Measurements from ENCODE around the gene WDR91. TPM values are rescaled to one million over a fixed set of nuclear protein-coding genes. Genes with fewer than 3 reads are reported as not detected.

WDR91 gene
- 17.1 and 18.2 TPM in 2 replicates for total RNA-seq

DNA sequence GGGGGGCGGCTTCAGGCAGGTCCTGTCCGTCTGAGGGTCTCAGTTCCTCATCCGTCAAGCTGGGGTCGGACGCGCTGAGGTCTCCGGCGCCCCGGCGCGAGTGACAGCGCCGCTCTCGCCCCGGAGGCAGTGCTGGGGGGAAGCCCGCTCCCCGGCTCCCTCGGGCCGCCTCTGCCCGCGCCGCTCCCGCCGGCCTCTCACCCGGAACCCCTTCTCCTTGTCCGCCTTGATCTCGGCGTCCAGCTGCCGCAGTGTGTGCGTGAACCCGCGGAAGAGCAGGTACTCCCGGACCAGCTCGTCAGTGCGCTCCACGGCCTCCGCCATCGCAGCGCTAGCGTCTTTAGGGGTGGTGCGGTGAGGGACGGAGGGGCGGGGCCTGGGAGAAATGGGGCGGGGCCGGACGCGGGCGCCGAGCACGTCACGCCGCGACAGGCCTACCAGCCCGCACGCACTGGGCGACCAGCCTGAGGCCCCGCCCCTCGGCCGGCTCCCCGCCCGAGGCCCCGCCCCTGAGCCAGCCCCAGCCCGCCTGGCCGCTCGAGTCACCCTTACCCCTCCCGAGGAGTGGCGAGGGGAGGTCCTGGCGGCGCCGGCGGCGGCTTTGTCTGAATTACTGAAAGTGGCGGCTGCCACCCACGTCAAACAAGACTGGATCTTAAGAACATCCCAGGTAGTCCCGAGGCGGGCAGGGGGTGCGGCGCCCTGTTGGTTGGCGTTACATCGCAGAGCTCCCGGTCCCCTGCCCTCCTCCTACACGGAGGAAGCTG lies at the start of gene WDR91:
Gene WDR91, minus strand, starts transcription at position 348 of the 767 bp plus-strand sequence. Its CDS starts 24 bp downstream, at position 324.
- intact Hi-C loops (cut with micrococcal nuclease): loop anchor here (1.0 to 5.0 kb wide), 8 partner anchors 41 to 766 kb away; partner anchors contain the start of genes AGBL3, AKR1B1, BPGM and CNOT4

DNA sequence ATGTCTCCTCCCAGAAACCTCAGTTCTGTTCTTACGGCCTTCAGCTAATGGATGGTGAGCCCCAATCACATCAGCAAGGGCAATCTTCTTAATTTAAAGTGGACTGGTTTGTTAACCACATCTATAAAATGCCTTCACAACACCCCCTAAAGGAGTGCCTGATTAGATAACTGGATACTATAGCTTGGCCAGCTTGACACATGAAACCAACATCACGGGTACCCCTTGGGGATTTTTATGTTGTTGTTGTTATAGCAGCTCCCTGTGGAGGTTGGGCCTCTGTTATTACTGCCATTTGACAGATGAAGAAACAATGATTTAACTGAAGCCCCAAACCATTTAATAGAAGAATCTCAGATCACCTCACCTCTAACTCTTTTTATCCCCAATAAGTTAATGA lies 49.1 kb upstream of the WDR91 start:
- intact Hi-C loops (cut with micrococcal nuclease): no loop called here

DNA sequence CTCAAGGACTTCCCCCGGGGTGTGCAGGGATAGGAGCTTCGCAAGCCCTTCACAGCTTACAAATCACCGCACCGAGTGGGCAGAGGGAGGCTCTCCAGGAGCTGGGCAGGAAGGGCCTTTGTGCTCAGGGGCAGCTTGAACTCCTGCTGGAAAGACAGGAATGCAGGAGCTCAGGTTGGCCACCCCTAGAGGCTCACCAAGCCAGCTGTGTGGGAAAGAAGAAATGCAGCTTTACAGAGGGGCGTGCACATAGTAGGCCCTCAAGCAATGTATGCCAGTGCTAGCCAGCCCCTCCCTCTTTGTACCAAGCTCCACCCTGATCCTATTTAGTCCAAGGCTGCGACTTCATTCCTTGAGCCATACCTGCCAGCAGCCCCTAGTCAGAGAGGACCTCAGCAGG lies 48.4 kb upstream of the WDR91 start:
- intact Hi-C loops (cut with micrococcal nuclease): no loop called here

DNA sequence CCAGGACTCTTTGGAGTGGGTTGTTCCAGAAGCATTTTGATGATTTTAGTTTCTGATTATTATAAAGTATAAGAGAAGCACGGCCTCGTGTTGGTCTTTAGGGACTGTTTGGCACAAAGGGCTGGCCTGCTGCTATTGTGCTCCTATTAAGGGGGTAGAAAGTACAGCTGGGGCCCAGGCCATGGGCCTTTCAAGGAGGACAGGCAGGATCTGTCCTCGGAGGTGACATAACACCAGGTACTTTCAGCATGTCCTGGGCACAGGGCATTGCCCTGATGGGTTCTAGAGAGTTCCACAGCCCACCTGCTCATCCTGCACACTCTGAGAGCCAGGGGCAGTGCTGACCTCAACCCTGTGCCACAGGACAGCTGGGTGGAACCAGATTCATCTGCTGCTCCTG lies 47.3 kb upstream of the WDR91 start:
- intact Hi-C loops (cut with micrococcal nuclease): no loop called here

DNA sequence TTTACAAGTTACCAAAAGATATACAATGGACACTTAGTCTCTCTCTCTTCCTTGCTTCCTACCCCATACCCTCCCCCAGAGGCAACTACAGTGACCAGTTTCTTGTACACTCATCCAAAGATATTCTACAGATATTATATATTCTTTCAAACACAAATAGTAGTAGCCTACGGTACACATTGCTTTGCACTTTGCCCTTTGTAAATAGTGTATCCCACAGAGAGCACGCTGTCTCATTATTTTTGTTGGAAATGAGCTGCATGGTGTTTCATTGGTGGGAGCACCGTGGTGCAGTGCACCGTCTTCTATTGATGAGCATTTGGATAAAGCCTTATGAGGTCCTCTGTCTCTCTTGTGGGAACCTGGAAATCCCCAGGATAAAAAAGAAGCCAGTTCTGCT lies 46.5 kb upstream of the WDR91 start:
- intact Hi-C loops (cut with micrococcal nuclease): no loop called here

DNA sequence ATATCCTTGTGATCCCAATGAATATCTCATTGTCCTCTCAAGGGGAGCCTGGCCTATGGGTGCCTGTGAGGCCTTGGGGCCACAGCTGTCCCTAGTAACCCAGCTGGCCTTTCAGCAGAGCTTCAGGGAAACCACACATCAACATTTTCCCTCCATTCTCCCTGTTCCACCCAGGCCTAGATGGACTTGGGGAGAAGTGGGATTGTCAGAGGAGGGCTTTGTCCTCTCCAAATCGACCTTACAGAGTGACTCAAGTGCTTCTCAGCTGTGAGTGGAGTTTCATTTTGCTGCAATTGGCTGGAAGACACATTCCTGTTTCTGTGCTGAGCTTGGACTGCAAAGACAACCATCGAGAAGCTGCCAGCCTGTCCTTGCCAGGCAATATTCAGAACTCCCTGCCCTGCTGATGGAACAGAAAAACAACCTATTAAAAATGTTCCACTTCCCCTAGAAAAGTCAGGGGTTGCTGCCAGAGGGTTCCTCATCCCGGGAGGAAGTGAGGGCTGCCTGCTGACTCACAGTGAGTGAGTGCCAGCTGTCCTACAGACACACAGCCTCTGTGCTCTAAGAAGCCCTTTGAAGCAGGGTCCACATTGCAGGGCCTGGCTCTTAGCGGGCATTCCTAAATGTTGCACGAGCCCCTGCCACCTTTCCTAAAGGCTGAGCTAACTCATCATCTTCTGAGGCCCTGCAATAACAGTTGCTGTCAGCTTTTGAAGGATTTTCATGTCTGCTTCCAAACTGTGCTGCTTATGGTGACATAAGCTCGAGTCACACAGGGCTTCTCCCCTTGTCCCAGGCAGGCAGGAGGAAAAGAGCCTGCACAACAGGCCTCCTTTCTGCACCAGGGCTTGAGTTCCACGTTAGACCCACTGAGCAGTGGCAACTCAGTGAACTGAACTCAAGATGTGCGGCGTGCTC lies 42.8 kb upstream of the WDR91 start:
- intact Hi-C loops (cut with micrococcal nuclease): no loop called here

DNA sequence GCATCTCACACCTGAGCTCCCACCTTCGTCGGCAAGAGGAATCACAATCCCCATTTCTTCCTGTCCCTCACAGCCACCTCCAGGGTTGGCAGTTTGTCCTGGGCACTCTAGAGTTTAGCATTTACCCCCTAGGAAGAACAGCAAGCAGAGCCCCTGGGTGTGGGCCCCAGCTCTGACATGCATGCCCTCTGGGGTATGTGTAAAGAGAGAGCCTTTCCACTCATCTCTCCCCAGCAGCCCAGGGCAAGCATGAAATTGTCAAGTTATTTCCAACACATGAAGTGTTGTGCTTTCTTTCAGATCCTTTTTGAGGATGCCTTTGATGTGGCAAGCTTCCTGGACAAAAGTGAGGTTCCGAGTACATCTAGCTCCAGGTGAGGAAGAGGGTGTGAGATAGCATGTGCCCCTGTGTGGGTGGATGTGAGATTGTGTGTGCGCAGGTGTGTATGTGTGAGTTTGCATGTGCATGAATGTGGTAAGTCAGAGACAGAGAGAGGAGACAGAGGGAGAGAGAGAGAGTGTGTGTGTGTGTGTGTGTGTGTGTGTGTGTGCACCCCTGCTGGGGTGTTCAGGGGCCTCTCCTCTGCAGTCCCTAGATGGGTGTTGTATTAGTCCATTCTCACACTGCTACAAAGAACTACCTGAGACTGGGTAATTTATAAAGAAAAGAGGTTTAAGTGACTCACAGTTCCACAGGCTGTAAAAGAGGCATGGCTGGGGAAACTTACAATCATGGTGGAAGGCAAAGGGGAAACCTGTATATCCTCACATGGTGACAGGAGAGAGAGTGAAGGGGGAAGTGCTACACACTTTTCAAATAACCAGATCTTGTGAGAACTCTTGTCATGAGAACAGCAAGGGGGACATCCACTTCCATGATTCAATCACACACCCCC lies 40.4 kb upstream of the WDR91 start:
- intact Hi-C loops (cut with micrococcal nuclease): no loop called here

DNA sequence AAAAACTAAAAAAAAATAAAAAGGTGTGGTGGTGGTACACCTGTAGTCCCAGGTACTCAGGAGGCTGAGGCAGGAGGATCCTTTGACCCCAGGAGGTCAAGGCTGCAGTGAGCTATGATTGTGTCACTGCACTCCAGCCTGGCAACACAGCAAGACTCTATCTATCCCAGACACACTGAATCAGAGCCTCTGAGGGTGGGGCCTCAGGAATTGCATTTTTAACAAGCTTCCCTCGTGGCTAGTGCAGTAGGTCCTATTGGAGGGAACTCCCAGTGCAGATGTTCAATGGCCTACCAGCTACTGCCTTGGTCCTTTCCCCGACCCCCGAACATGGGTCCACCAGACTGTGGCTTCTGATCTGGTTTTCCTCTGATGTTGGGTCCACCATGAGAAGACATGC lies 37.2 kb upstream of the WDR91 start:
- intact Hi-C loops (cut with micrococcal nuclease): no loop called here

DNA sequence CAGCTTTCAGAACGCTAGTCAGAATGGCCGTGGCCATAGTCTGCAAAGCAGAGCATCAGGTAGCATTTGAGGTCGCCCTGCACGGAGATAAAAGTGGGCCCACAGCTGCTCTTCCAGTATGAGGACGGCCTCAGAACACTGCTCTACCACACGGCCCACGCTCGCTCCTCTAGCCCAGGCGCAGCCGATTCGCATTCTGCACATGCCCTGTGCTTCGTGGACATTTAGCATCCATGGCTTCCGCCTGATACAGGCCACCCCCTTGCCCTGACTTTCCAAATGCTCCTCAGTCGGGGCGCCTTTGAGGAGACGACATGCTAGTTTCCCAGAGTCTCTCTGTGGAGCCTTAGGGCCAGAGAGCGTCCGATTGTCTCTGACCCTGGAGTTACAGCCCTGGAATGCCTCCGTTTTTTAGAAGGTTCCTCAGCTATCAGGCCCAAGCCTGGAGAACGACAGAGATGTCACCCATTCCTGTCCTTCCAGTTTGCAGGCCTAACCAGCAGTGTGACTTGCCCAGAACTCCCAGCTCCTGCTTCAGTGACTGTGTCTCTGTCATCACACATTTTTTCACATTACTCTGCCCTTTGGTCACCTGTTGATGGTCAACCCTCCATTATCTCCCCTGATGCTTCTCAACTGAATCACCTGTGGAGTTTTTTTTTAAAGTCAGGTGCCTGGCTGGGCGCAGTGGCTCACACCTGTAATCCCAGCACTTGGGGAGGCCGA lies 36.6 kb upstream of the WDR91 start:
- intact Hi-C loops (cut with micrococcal nuclease): no loop called here

DNA sequence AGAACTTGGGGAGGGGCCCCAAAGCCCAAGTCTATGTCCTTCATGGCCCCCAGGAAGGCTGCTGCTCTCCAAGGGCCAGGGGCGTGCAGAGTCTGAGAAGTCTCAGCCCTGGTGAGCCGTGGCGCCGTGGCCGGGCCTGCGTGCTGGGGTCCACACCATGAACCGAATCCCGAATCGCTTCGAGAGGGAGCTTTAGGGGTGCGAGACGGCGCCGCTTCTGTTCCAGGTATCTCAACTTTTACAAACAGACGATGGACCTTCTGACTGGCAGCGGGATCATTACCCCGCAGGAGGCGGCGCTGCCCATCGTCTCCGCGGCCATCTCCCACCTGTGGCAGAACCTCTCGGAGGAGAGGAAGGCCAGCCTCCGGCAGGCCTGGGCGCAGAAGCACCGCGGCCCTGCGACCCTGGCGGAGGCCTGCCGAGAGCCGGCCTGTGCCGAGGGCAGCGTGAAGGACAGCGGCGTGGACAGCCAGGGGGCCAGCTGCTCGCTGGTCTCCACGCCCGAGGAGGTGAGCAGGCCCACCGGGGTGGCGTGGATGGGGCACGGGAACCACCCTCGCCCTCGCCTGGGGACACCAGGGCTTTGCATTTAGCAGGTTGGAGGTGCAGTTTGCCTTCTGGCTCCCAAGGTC lies 35.0 kb upstream of the WDR91 start:
- intact Hi-C loops (cut with micrococcal nuclease): no loop called here

DNA sequence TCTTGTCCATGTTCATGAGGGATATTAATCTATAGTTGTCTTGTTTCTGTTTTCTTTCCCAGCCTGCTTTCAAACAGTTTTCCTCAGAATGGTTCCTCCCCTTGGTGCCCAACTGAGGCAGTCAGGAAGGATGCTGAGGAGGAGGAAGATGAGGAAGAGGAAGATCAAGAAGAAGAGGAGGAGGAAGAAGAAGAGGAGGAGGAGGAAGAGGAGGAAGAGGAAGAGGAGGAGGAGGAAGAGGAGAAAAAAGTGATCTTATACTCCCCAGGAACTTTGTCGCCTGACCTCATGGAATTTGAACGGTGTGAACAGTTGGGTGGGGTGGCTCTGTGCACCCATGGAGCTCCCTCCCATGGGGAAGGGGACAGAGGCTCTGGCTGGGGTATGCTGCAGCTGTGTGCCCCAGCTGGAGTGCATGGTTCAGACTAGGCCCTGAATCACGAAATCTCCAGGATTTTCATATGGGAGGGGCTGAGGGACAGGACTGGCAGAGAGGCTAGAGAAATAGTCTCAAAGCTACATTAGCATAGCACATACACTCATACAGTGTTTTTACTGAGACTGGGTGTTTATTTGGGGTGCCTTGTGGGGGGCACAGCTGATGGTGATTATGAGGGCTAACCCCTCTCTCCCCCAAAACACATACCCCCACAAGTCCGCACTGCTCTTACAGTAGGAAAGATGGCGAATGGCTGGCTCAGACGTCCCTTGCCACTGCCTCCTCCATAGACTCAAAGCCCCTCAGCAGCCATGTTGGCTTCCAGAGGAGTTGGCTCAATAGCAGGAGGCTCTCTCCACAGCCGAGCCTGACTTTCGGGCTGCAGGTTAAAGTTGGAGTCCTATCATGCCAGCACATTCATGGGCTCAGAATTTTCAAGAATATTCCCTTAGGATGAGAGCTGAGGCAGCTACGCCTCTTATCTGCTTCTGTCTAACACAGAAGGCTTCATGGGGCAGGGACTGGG lies 34.2 kb upstream of the WDR91 start:
- intact Hi-C loops (cut with micrococcal nuclease): no loop called here

DNA sequence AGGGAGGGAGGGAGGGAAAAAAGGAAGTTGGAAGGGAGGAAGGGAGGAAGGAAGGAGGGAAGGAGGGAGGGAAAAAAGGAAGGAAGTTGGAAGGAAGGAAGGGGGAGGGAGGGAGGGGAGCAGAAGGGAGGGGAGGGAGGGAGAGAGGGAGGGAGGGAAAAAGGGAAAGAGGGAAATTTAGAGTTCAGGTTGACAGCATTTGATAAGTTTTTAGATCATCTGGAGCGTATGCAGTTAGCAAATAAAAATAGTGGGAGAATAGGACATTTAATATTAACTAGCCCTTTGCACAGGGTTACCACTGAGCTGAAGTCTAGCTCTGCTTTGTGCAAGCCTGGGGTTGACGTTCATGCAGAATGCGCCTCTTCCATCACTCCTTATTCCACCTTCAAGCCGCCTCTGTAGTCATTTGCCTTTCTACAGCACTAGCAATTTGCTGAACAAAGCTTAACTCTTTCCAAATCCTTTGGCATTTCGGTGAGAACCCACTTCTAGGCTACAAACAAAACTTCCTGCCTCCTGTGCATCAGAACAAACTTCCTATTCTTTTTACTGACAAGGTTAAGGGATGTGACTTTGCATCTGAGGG lies 30.9 kb upstream of the WDR91 start:
- intact Hi-C loops (cut with micrococcal nuclease): no loop called here

DNA sequence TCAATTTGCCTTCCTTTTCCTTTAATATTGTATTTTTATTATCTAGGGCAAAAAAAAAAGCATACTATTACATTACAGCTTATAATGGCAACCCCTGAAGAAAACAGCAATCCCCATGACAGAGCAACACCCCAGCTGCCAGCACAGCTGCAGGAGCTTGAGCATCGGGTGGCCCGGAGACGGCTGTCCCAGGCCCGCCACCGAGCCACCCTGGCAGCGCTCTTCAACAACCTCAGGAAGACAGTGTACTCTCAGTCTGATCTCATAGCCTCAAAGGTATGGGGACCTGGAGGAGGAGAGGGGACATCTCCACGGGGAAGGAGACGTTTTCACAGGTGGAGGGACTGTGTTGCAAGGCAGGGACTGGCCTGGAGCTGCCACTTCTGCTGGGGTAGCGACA lies 29.1 kb upstream of the WDR91 start:
- intact Hi-C loops (cut with micrococcal nuclease): no loop called here

DNA sequence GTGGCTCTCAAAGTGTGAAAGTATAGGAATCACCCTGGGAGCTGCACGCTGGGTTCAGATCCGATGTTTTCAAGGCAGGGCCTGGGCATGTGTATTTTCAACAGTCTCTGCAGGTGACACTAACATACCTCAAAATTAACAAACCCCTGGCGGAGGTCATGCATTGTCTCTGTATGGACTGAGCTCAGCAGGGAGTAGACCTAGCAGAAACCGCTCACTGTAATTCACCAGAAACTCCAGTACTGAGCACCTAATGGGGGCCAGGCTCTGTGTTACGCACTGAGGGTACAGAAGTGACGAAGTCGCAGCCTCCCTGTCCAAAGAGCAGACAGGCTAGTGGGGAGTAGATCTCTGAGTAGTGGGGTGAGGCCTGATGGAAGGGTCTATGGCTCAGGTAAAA lies 27.9 kb upstream of the WDR91 start:
- intact Hi-C loops (cut with micrococcal nuclease): no loop called here

DNA sequence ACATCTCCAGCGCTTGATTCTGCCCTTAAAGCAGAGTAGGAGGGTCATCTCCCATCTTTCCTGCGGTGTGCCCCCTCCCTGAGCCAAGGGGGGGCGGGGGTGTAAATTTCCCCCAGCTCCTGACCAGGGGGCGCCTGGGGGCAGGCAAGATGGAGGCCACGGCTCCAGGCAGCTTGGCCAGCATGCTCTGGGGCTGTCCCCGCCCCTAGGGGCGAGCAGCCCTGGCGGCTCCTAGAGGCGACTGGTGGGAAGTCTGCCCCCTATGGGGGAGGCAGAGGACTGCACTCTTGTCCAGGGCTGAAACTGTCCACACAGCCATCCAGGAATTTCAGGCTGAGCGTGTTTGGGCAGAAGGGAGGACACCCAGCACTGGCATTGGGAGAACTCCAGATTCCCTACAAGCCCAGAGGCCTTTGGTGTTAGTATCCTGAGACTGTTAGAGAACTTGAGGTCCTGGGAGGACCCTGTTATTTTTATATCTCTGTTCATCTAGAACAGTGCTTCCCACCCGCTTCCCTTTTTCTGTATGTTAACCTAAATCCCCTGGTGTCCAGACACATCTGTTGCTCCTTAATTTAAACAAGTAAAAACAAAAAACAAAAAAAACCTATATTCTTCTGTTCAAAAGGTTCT lies 26.9 kb upstream of the WDR91 start:
- intact Hi-C loops (cut with micrococcal nuclease): no loop called here

DNA sequence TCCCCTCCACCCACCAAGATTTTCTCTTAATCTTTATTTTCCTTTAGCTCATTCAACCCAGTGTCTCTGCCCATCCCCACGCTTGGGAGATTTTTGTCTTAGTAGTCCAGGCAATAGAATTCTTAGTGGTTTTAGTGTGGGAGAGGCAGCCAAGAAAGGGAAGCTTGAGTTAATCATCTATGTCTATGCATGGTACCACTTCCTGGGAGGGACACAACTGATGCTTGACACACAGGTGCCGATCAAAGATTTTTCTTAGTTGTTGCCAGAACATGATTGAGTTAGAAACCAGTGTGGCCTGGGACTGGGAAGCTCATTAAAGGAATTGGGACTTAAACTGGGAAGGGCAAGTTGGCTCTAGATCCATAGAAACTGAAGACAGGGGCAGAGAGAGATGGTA lies 25.4 kb upstream of the WDR91 start:
- intact Hi-C loops (cut with micrococcal nuclease): no loop called here

DNA sequence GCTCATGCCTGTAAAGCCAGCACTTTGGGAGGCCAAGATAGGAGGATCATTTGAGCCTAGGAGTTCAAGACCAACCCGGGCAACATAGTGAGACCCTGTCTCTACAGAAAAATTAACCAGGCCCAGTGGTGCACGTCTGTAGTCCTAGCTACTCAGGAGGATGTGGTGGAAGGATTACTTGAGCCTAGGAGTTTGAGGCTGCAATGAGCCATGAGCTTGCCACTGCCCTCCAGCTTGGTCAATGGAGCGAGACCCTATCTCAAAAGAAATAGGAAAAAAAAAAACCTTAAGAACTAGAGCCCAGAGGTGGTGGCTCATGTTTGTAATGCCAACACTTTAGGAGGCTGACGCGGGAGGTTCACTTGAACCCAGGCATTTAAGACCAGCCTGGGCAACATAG lies 24.5 kb upstream of the WDR91 start:
- intact Hi-C loops (cut with micrococcal nuclease): no loop called here

DNA sequence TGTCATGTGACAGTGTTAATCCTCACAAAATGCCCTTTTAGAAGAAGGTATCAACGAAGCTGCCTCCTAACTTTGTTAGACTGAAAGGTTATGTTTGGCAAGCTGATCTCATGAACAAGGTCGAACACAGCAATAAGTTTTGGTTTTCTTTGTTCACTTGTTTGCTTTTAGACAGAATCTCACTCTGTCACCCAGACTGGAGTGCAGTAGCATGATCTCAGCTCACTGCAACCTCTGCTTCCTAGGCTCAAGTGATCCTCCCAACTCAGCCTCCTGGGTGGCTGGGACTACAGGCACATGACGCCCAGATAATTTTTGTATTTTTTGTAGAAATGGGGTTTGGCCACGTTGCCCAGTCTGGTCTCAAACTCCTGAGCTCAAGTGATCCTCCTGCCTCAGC lies 23.4 kb upstream of the WDR91 start:
- intact Hi-C loops (cut with micrococcal nuclease): no loop called here

Measured in T-helper 2 cell treated with Interferon-gamma antibody and Interleukin-4, amounts not matched to agents 100 ng/mL and 5 ng/mL, for 36 hours (primary cell).